Activated CD4-positive, alpha-beta T cell treated with anti-CD3 and anti-CD28 coated beads, Interleukin-2, amount 50 U/mL, for 1 hour (primary cell): ENCODE measurements around the gene PCAT7.
A peak's percentile ranks its signal among the peaks of the same experiment; 100 is the strongest.

ENCODE experiments used
- DNase-seq: peaks from one replicate; pipeline ENCODE4 v3.0.0-alpha.2; 2020

The PCAT7 gene

GRCh38 chr9:94606646-94607422 is 52.0 kb downstream of the PCAT7 start:
- no peak for DNase-seq

- no peak for DNase-seq
Observed at GRCh38 chr9:94607423-94607691, 52.5 kb downstream of the PCAT7 start.

GRCh38 chr9:94610181-94610606 is 55.3 kb downstream of the PCAT7 start:
- no peak for DNase-seq

- DNase-seq, result peak; percentile 23
Observed at GRCh38 chr9:94611638-94612068, 56.8 kb downstream of the PCAT7 start.

- DNase-seq, result no peak
Observed at GRCh38 chr9:94612071-94612470, 57.2 kb downstream of the PCAT7 start.

GRCh38 chr9:94613003-94613402 is 58.1 kb downstream of the PCAT7 start:
- DNase-seq, result no peak

DNA sequence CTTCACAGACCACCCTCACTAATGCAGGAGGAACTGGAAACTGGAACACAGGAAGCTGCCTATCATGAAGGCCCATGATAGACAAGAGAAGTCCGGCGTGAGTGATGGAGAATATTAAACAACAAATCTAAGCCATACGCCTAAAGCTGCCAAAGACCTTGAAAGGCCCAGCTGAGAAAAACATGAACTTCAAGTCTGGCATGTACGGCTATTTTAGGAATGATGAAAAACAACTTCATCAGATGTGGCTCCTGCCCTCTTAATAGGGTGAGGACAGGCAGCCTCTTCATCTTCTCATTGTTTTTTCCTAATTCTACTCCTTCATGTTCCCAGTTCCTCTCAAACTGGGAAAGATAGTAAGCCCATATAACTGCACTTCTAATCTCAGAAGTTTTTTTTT is 64.1 kb downstream of the PCAT7 start:
- no peak for DNase-seq
